K562 (cell line): ENCODE data around the gene COL8A2. TPM values are rescaled to one million over a fixed set of nuclear protein-coding genes. Genes with fewer than 3 reads are reported as not detected.

Experiments used
- C11orf30 ChIP-seq: fragments of 450-650 bp; IDR thresholded peaks from 2 replicates; pipeline ENCODE4 v1.6.1; 2016; ENCODE audit warnings: low read depth, mild to moderate bottlenecking
- CCAR2 ChIP-seq: fragments of 200-400 bp; formaldehyde crosslinking; IDR thresholded peaks from 2 replicates; pipeline ENCODE4 v1.6.1; 2017; ENCODE audit warnings: mild to moderate bottlenecking, low read depth, low read length
- CREB5 ChIP-seq: fragments of 250-450 bp; sonication (Bioruptor Pico); IDR thresholded peaks from 2 replicates; pipeline ENCODE4 v1.5.0; 2020; ENCODE audit warnings: mild to moderate bottlenecking
- CTBP1 ChIP-seq: fragments of 450-650 bp; IDR thresholded peaks from 2 replicates; pipeline ENCODE4 v1.6.1; 2016; ENCODE audit warnings: borderline replicate concordance
- EP400 ChIP-seq: fragments of 450-650 bp; IDR thresholded peaks from 2 replicates; pipeline ENCODE4 v1.6.1; 2017; ENCODE audit warnings: antibody characterized with exemption, mild to moderate bottlenecking, moderate library complexity
- FOXK2 ChIP-seq, 2 experiments: fragments of 450-650 bp; IDR thresholded peaks in 1 of 2; conservative IDR thresholded peaks in 1 of 2; 2 replicates each; pipeline ENCODE4 v1.6.1; 2016; ENCODE audit warnings: low read depth in 2 of 2, mild to moderate bottlenecking in 1 of 2
- GTF2A2 ChIP-seq: IDR thresholded peaks from 2 replicates; pipeline ENCODE4 v1.6.1; 2016; ENCODE audit warnings: mild to moderate bottlenecking, missing genetic modification characterization, missing compliant biosample characterization
- HSF4 ChIP-seq: fragments of 250-450 bp; sonication (Bioruptor Pico); IDR thresholded peaks from 2 replicates; pipeline ENCODE4 v2.1.2; 2022; ENCODE audit warnings: mild to moderate bottlenecking, moderate library complexity, borderline replicate concordance
- KAT8 ChIP-seq: fragments of 450-650 bp; IDR thresholded peaks from 2 replicates; pipeline ENCODE4 v1.6.1; 2016; ENCODE audit warnings: low read depth, mild to moderate bottlenecking
- KDM2B ChIP-seq: fragments of 250-450 bp; sonication (Bioruptor Pico); IDR thresholded peaks from 2 replicates; pipeline ENCODE4 v1.8.0; 2021; ENCODE audit warnings: mild to moderate bottlenecking, moderate library complexity
- MTA1 ChIP-seq: fragments of 450-650 bp; IDR thresholded peaks from 2 replicates; pipeline ENCODE4 v1.6.1; 2017; ENCODE audit warnings: borderline replicate concordance
- RAD51 ChIP-seq: fragments of 450-650 bp; IDR thresholded peaks from 2 replicates; pipeline ENCODE4 v1.7.1; 2016; ENCODE audit warnings: low read depth, mild to moderate bottlenecking, borderline replicate concordance
- TEAD2 ChIP-seq: fragments of 450-650 bp; IDR thresholded peaks from 2 replicates; pipeline ENCODE4 v1.6.1; 2016; ENCODE audit warnings: missing genetic modification characterization, control low read depth, missing compliant biosample characterization
- TFE3 ChIP-seq: fragments of 450-650 bp; formaldehyde crosslinking; IDR thresholded peaks from 2 replicates; pipeline ENCODE4 v1.4.0; 2020; ENCODE audit warnings: mild to moderate bottlenecking, mixed read lengths
- ZNF124 ChIP-seq: sonication (generic); formaldehyde crosslinking; IDR thresholded peaks from 2 replicates; pipeline ENCODE4 v1.8.1; 2022; ENCODE audit warnings: missing genetic modification reagents
- ZNF165 ChIP-seq: fragments of 250-450 bp; sonication (Bioruptor Pico); IDR thresholded peaks from 2 replicates; pipeline ENCODE4 v1.4.0; 2020; ENCODE audit warnings: borderline replicate concordance
- ZNF431 ChIP-seq: sonication (generic); formaldehyde crosslinking; IDR thresholded peaks from 2 replicates; pipeline ENCODE4 v1.8.0; 2022; ENCODE audit warnings: mild to moderate bottlenecking, missing genetic modification reagents
- ZNF444 ChIP-seq: fragments of 250-450 bp; sonication (Bioruptor Pico); IDR thresholded peaks from 2 replicates; pipeline ENCODE4 v1.4.0; 2020; ENCODE audit warnings: mild to moderate bottlenecking, moderate library complexity
- ZNF507 ChIP-seq: conservative IDR thresholded peaks from 2 replicates; pipeline ENCODE4 v1.6.1; 2017; ENCODE audit warnings: missing genetic modification characterization, missing compliant biosample characterization
- polyA plus RNA-seq, 8 experiments: library from polyadenylated mRNA; depleted of rRNA in 4 of 8; stranded (reverse) in 5 of 8; unstranded in 3 of 8; fragments of >200 nt; fragmentation: Nextera tagmentation in 2 of 8; fragmentation: Illumina TruSeq in 1 of 8; extraction: Ambion mirVana in 2 of 8; extraction: Trizol in 1 of 8; gene quantifications; 2 replicates each; pipeline versions ENCODE4 v1.2.1 to v1.2.3, GENCODE V29; 2011 to 2014; ENCODE audit warnings: inconsistent platforms in 1 of 8, missing spikeins in 1 of 8
- total RNA-seq, 7 experiments: library from RNA; depleted of rRNA in 6 of 7; stranded (reverse); fragments of >200 nt in 6 of 7; fragmentation: Illumina TruSeq in 2 of 7; extraction: Trizol in 2 of 7; gene quantifications; 2 replicates each; pipeline versions ENCODE4 v1.2.1 to v1.2.3, GENCODE V29; 2011 to 2021; ENCODE audit warnings: low replicate concordance in 1 of 7
- TF ChIP-seq, protein P1 (sequence below): fragments of 250-450 bp; sonication (Bioruptor Pico); IDR thresholded peaks from 2 replicates; pipeline ENCODE4 v1.8.0; 2021; ENCODE audit warnings: moderate library complexity, mild to moderate bottlenecking, inconsistent platforms
- TF ChIP-seq, protein P2 (sequence below): fragments of 250-450 bp; sonication (Bioruptor Pico); IDR thresholded peaks from 2 replicates; pipeline ENCODE4 v1.4.0; 2020; ENCODE audit warnings: borderline replicate concordance
- TF ChIP-seq, protein P3 (sequence below): IDR thresholded peaks from 2 replicates; pipeline ENCODE4 v1.6.1; 2011; ENCODE audit warnings: borderline replicate concordance, low read depth, mild to moderate bottlenecking, moderate library complexity, low read length; ENCODE audit not compliant: insufficient read depth, poor library complexity, severe bottlenecking

The COL8A2 gene
- total and polyA plus RNA-seq, 9 of the 15 experiments (the other 6 are each of a cell fraction or from before 2014, with no cell fraction given): 0.03 to 0.14 (median 0.04) TPM; not detected in 5

DNA sequence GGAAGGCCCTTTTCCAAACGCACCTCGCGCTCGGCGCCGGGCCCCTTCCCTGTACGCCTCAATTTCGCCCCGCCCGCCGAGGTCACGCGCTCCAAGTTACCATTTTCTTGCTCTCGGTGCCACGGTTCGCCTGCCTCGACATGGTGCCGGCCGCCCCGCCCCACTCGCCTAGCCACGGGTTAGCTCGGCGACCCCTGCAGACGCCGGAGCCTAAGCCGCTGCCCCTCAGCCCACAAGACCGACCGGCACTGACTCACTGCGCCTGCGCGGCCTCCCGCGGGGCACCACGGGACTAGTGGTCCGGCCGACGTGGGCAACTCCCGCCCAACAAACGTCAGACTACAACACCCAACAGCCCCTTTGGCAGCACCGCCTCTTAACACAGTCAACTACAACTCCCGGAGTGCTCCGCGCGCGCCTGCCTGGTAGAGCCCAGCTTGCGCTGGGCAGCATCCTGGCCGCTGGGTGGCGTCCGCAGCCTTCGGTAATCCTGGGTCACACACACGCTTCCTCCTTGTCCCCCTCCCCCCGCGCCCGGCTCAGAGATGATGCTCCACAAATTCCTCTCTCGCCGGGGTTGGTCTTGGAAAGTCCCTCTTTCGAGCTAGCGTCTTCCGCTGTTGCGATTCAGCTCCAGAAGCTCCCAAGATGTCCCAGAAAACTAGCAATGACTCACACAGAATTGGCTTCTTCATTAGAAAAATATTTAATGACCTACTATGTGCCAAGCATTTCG, 24.4 kb upstream of the COL8A2 start, which contains the start of gene TRAPPC3 (continued):
- TF ChIP-seq, protein P1, sequence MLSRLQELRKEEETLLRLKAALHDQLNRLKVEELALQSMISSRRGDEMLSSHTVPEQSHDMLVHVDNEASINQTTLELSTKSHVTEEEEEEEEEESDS (CRISPR knock-in tag): no peak
- TF ChIP-seq, protein P2, sequence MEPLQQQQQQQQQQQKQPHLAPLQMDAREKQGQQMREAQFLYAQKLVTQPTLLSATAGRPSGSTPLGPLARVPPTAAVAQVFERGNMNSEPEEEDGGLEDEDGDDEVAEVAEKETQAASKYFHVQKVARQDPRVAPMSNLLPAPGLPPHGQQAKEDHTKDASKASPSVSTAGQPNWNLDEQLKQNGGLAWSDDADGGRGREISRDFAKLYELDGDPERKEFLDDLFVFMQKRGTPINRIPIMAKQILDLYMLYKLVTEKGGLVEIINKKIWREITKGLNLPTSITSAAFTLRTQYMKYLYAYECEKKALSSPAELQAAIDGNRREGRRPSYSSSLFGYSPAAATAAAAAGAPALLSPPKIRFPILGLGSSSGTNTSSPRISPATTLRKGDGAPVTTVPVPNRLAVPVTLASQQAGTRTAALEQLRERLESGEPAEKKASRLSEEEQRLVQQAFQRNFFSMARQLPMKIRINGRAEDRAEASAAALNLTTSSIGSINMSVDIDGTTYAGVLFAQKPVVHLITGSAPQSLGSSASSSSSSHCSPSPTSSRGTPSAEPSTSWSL (CRISPR knock-in tag): no peak
- TF ChIP-seq CTBP1 (peak; percentile 96), ZNF444 (CRISPR knock-in tag) (peak; percentile 76; the same call in 1 of the 2 replicates), ZNF124 (no peak), RAD51 (peak; percentile 70), KAT8 (no peak), CREB5 (CRISPR knock-in tag) (no peak), MTA1 (no peak; the same call in 1 of the 2 replicates), KDM2B (CRISPR knock-in tag) (no peak), TFE3 (CRISPR knock-in tag) (no peak), ZNF507 (tag) (no peak), TEAD2 (tag) (peak; percentile 47; the same call in 1 of the 2 replicates), FOXK2 (conservative IDR thresholded peaks at IDR 0.05 in 1 of 2, IDR thresholded peaks at IDR 0.05 in 1 of 2; ENCODE audit: low read depth in 2 of 2) (peak; percentile 88 to 92), ZNF431 (CRISPR knock-in tag) (no peak), ZNF165 (0 out of 2 replicates have a peak, but pooled peaks have one; percentile 52), HSF4 (CRISPR knock-in tag) (no peak), GTF2A2 (tag) (no peak), CCAR2 (no peak), EP400 (peak; percentile 90), C11orf30 (peak; percentile 66)
- TF ChIP-seq, protein P3, sequence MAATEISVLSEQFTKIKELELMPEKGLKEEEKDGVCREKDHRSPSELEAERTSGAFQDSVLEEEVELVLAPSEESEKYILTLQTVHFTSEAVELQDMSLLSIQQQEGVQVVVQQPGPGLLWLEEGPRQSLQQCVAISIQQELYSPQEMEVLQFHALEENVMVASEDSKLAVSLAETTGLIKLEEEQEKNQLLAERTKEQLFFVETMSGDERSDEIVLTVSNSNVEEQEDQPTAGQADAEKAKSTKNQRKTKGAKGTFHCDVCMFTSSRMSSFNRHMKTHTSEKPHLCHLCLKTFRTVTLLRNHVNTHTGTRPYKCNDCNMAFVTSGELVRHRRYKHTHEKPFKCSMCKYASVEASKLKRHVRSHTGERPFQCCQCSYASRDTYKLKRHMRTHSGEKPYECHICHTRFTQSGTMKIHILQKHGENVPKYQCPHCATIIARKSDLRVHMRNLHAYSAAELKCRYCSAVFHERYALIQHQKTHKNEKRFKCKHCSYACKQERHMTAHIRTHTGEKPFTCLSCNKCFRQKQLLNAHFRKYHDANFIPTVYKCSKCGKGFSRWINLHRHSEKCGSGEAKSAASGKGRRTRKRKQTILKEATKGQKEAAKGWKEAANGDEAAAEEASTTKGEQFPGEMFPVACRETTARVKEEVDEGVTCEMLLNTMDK: peak; percentile 87
